Neural progenitor cell (in vitro differentiated cells): ENCODE results near the gene CYP2D6. TPM values are rescaled to one million over a fixed set of nuclear protein-coding genes. Genes with fewer than 3 reads are reported as not detected.

Experiments
- DNase-seq: peaks from one replicate; pipeline ENCODE4 v3.0.0-alpha.2; 2016; ENCODE audit warnings: low spot score
- H2AFZ ChIP-seq: fragments of 200-600 bp; sonication (generic); replicated peaks from 2 replicates; pipeline ENCODE4 v1.6.1; 2016; ENCODE audit warnings: antibody characterized with exemption
- H3F3A ChIP-seq: fragments of 200-600 bp; sonication (generic); 2 replicates; pipeline ENCODE4 v1.6.1; 2016; ENCODE audit warnings: antibody characterized with exemption, low read depth
- H3K27ac ChIP-seq: fragments of 200-600 bp; sonication (generic); 2 replicates; pipeline ENCODE4 v1.5.1; 2016; ENCODE audit warnings: mild to moderate bottlenecking
- H3K27me3 ChIP-seq: fragments of 200-600 bp; sonication (generic); 2 replicates; pipeline ENCODE4 v1.6.1; 2016; ENCODE audit warnings: mild to moderate bottlenecking, moderate library complexity
- H3K36me3 ChIP-seq: fragments of 200-600 bp; sonication (generic); 2 replicates; pipeline ENCODE4 v1.5.1; 2016
- H3K4me1 ChIP-seq: fragments of 200-600 bp; sonication (generic); 2 replicates; pipeline ENCODE4 v1.6.1; 2016; ENCODE audit warnings: mixed run types
- H3K4me2 ChIP-seq: fragments of 200-600 bp; sonication (generic); 2 replicates; pipeline ENCODE4 v1.6.1; 2016
- H3K4me3 ChIP-seq: fragments of 200-600 bp; sonication (generic); 2 replicates; pipeline ENCODE4 v1.5.1; 2016
- H3K79me2 ChIP-seq: fragments of 200-600 bp; sonication (generic); 2 replicates; pipeline ENCODE4 v1.6.1; 2016; ENCODE audit warnings: low read depth
- H3K9ac ChIP-seq: fragments of 200-600 bp; sonication (generic); 2 replicates; pipeline ENCODE4 v1.6.1; 2016
- H3K9me3 ChIP-seq: fragments of 200-600 bp; sonication (generic); 2 replicates; pipeline ENCODE4 v1.5.1; 2016; ENCODE audit warnings: low read depth
- H4K20me1 ChIP-seq: fragments of 200-600 bp; sonication (generic); 2 replicates; pipeline ENCODE4 v1.6.1; 2016; ENCODE audit warnings: low read depth
- H3K27ac Mint-ChIP-seq: 3 replicates; pipeline ENCODE4 v1.8.0; 2021; ENCODE audit warnings: mixed read lengths
- H3K27me3 Mint-ChIP-seq: 2 replicates; pipeline ENCODE4 v1.8.0; 2022; ENCODE audit warnings: low read depth, mild to moderate bottlenecking, inconsistent platforms, moderate library complexity, mixed read lengths; ENCODE audit not compliant: insufficient read depth
- H3K36me3 Mint-ChIP-seq: 3 replicates; pipeline ENCODE4 v1.8.0; 2021; ENCODE audit warnings: mixed read lengths
- H3K4me1 Mint-ChIP-seq: 3 replicates; pipeline ENCODE4 v1.8.0; 2021; ENCODE audit warnings: mixed read lengths
- H3K4me3 Mint-ChIP-seq: 3 replicates; pipeline ENCODE4 v1.8.0; 2021; ENCODE audit warnings: mild to moderate bottlenecking, moderate library complexity, mixed read lengths
- H3K9me3 Mint-ChIP-seq: 3 replicates; pipeline ENCODE4 v1.8.0; 2020; ENCODE audit warnings: mixed read lengths
- CTCF ChIP-seq: fragments of 200-600 bp; sonication (generic); IDR thresholded peaks from 2 replicates; pipeline ENCODE4 v1.5.1; 2017; ENCODE audit warnings: antibody characterized with exemption, mild to moderate bottlenecking
- EZH2 ChIP-seq: fragments of 200-600 bp; sonication (generic); IDR thresholded peaks from 2 replicates; pipeline ENCODE4 v1.6.1; 2017; ENCODE audit warnings: antibody characterized with exemption, mild to moderate bottlenecking, moderate library complexity
- EZH2phosphoT487 ChIP-seq: fragments of 200-600 bp; sonication (generic); IDR thresholded peaks from 2 replicates; pipeline ENCODE4 v1.6.1; 2017; ENCODE audit warnings: antibody characterized with exemption
- total RNA-seq: library from RNA; depleted of rRNA; stranded (reverse); fragments of >200 nt; gene quantifications from 2 replicates; pipeline ENCODE4 v1.2.3, GENCODE V29; 2015; ENCODE audit warnings: low replicate concordance

The CYP2D6 gene
- total RNA-seq, 1 donor from 2014 or later = 0.24 TPM

- H3K27me3 ChIP-seq = no peaks in the 10 kb centered on the region
- TF ChIP-seq CTCF = no peak
- TF ChIP-seq EZH2 = no peak
- TF ChIP-seq EZH2phosphoT487 = no peak
- no peaks in the 10 kb centered on the region for H3K4me1 ChIP-seq
- no peak overlapping the region for H3K9ac ChIP-seq
- H3K27ac ChIP-seq = no peak overlapping the region
- H3K4me3 Mint-ChIP-seq = no peak overlapping the region
- no peak overlapping the region for H3K4me2 ChIP-seq
- peaks cover 7% of the 10 kb centered on the region for H3K79me2 ChIP-seq
- no peak overlapping the region for H3K27ac Mint-ChIP-seq
- H3K36me3 ChIP-seq = no peaks in the 10 kb centered on the region
- H4K20me1 ChIP-seq = peaks cover 81% of the 10 kb centered on the region
- H3K9me3 ChIP-seq = no peaks in the 10 kb centered on the region
- H3F3A ChIP-seq = peaks cover 10% of the 10 kb centered on the region
- H3K27me3 Mint-ChIP-seq = peaks cover 9% of the 10 kb centered on the region
- no peak overlapping the region for H3K4me3 ChIP-seq
- H3K4me1 Mint-ChIP-seq = peaks cover 49% of the 10 kb centered on the region
- H2AFZ ChIP-seq = no peak overlapping the region
- no peaks in the 10 kb centered on the region for H3K9me3 Mint-ChIP-seq
- H3K36me3 Mint-ChIP-seq = peaks cover 11% of the 10 kb centered on the region
- no peak for DNase-seq
These were observed 42.2 kb upstream of the CYP2D6 start for GRCh38 chr22:42172773-42173172.

- no peak overlapping the region for H3K27ac ChIP-seq
- TF ChIP-seq EZH2 = no peak
- no peak for TF ChIP-seq CTCF
- no peak for TF ChIP-seq EZH2phosphoT487
- Mint-ChIP-seq H3K36me3 (peaks cover 5% of the 10 kb centered on the region), H3K4me1 (peaks cover 48% of the 10 kb centered on the region), H3K27me3 (peaks cover 9% of the 10 kb centered on the region), H3K9me3 (no peaks in the 10 kb centered on the region), H3K27ac (no peak overlapping the region), H3K4me3 (no peak overlapping the region)
- no peak for DNase-seq
- no peaks in the 10 kb centered on the region for H3K4me1 ChIP-seq
- H3K9ac ChIP-seq = no peak overlapping the region
- H3K9me3 ChIP-seq = no peaks in the 10 kb centered on the region
- peaks cover 7% of the 10 kb centered on the region for H3K79me2 ChIP-seq
- no peak overlapping the region for H2AFZ ChIP-seq
- no peak overlapping the region for H3K4me2 ChIP-seq
- H3K36me3 ChIP-seq = no peaks in the 10 kb centered on the region
- no peaks in the 10 kb centered on the region for H3K27me3 ChIP-seq
- no peak overlapping the region for H3K4me3 ChIP-seq
- H3F3A ChIP-seq = peaks cover 10% of the 10 kb centered on the region
- peaks cover 76% of the 10 kb centered on the region for H4K20me1 ChIP-seq
These were observed 41.5 kb upstream of the CYP2D6 start for GRCh38 chr22:42171946-42172719.

- Histone ChIP-seq H3K9me3 (no peaks in the 10 kb centered on the region), H2AFZ (no peak overlapping the region), H3K27ac (no peak overlapping the region), H3K4me1 (no peaks in the 10 kb centered on the region), H3F3A (peaks cover 10% of the 10 kb centered on the region), H3K9ac (no peak overlapping the region), H4K20me1 (peaks cover 73% of the 10 kb centered on the region), H3K36me3 (no peaks in the 10 kb centered on the region), H3K4me3 (no peak overlapping the region), H3K4me2 (no peak overlapping the region), H3K79me2 (peaks cover 7% of the 10 kb centered on the region), H3K27me3 (no peaks in the 10 kb centered on the region)
- no peaks in the 10 kb centered on the region for H3K9me3 Mint-ChIP-seq
- H3K27me3 Mint-ChIP-seq = peaks cover 8% of the 10 kb centered on the region
- no peak for TF ChIP-seq EZH2phosphoT487
- TF ChIP-seq EZH2 = no peak
- TF ChIP-seq CTCF = no peak
- H3K27ac Mint-ChIP-seq = no peak overlapping the region
- peaks cover 10% of the 10 kb centered on the region for H3K36me3 Mint-ChIP-seq
- no peak for DNase-seq
- H3K4me1 Mint-ChIP-seq = peaks cover 48% of the 10 kb centered on the region
- H3K4me3 Mint-ChIP-seq = no peak overlapping the region
These were observed 40.8 kb upstream of the CYP2D6 start for GRCh38 chr22:42171417-42171816.
